HepG2 (cell line): ENCODE results near the gene LBR. TPM values are rescaled to one million over a fixed set of nuclear protein-coding genes. Genes with fewer than 3 reads are reported as not detected.

Experiments used
- ATAC-seq: fragments of 200-7000 bp; cut with Tn5 transposase; 3 replicates; pipeline ENCODE4 v1.9.1; 2020; ENCODE audit warnings: mild to moderate bottlenecking, moderate library complexity
- BruUV-seq: library from RNA; stranded (reverse); fragments of 400-500 nt; replicated peaks from 2 replicates; lab custom pipeline; 2021; lab: Mats Ljungman, UMichigan
- CTCF ChIA-PET: fragments of 300-600 bp; formaldehyde crosslinking; extraction: SDS; loops from one replicate; lab custom pipeline; 2021; ENCODE audit warnings: low total read pairs, inconsistent platforms, low intra/inter-chr PET ratio; lab: Yijun Ruan, JAX
- POLR2A ChIA-PET: fragments of 350-600 bp; sonication (Branson Sonifier 250); formaldehyde crosslinking; loops from one replicate; lab custom pipeline; 2020; ENCODE audit warnings: antibody characterized with exemption, inconsistent platforms; lab: Yijun Ruan, JAX
- DNase-seq: peaks from one replicate; pipeline ENCODE4 v3.0.0-alpha.2; 2015; ENCODE audit warnings: low spot score
- FAIRE-seq: peaks from 3 replicates; lab custom pipeline; 2011; peaks lifted over from hg19 to GRCh38; lab: Jason Lieb, UNC
- H2AFZ ChIP-seq: one replicate; pipeline ENCODE4 v1.6.1; 2011; ENCODE audit warnings: low read length, inconsistent platforms
- H3K27ac ChIP-seq: fragments of 300-600 bp; 3 replicates; pipeline ENCODE4 v1.8.0; 2011; ENCODE audit warnings: mixed run types, mild to moderate bottlenecking, mixed read lengths, low read length, inconsistent platforms; ENCODE audit not compliant: insufficient read depth; ENCODE audit errors: extremely low read length
- H3K27me3 ChIP-seq, 2 experiments: fragments of 200-600 bp in 1 of 2; 2 replicates in 1 of 2; 3 replicates in 1 of 2; pipeline versions ENCODE4 v1.6.0 to v1.8.0; 2011; ENCODE audit warnings: low read length in 2 of 2, mild to moderate bottlenecking in 2 of 2, moderate library complexity in 2 of 2, inconsistent platforms in 1 of 2; ENCODE audit not compliant: insufficient read depth in 2 of 2, control insufficient read depth in 1 of 2
- H3K36me3 ChIP-seq, 2 experiments: fragments of 200-600 bp in 1 of 2; replicated peaks in 1 of 2; 2 replicates in 1 of 2; 3 replicates in 1 of 2; pipeline versions ENCODE4 v1.5.1 to v1.8.0; 2011; ENCODE audit warnings: low read length in 2 of 2, inconsistent platforms in 1 of 2; ENCODE audit not compliant: insufficient read depth in 2 of 2, control insufficient read depth in 1 of 2
- H3K4me1 ChIP-seq: 2 replicates; pipeline ENCODE4 v1.5.1; 2012; ENCODE audit warnings: low read length, inconsistent platforms; ENCODE audit not compliant: insufficient read depth
- H3K4me2 ChIP-seq: 2 replicates; pipeline ENCODE4 v1.6.0; 2011; ENCODE audit warnings: low read depth, low read length, inconsistent platforms
- H3K4me3 ChIP-seq, 3 experiments: fragments of 200-600 bp in 1 of 3; sonication (generic), shearing (Covaris generic) in 1 of 3; replicated peaks in 1 of 3; 2 replicates each; pipeline ENCODE4 v1.5.1; 2011 to 2016; ENCODE audit warnings: low read length in 3 of 3, inconsistent platforms in 2 of 3, low read depth in 2 of 3, mild to moderate bottlenecking in 2 of 3, control low read depth in 1 of 3, mixed read lengths in 1 of 3; ENCODE audit not compliant: insufficient read depth in 1 of 3
- H3K79me2 ChIP-seq: one replicate; pipeline ENCODE4 v1.6.1; 2011; ENCODE audit warnings: low read length, inconsistent platforms; ENCODE audit not compliant: insufficient read depth
- H3K9ac ChIP-seq: 2 replicates; pipeline ENCODE4 v1.6.0; 2011; ENCODE audit warnings: mild to moderate bottlenecking, low read depth, low read length, inconsistent platforms; ENCODE audit not compliant: insufficient read depth
- H3K9me3 ChIP-seq: 2 replicates; pipeline ENCODE4 v1.5.1; 2012; ENCODE audit warnings: mild to moderate bottlenecking, low read length
- H4K20me1 ChIP-seq: 2 replicates; pipeline ENCODE4 v1.6.0; 2011; ENCODE audit warnings: inconsistent platforms, mild to moderate bottlenecking, low read length, moderate library complexity; ENCODE audit not compliant: insufficient read depth
- BHLHE40 ChIP-seq: IDR thresholded peaks from 2 replicates; pipeline ENCODE4 v1.6.1; 2011; ENCODE audit warnings: low read length, improper control_type of control experiment
- HNF4A ChIP-seq: sonication (generic); formaldehyde crosslinking; IDR thresholded peaks from 2 replicates; pipeline ENCODE4 v1.4.0; 2020; ENCODE audit warnings: missing genetic modification reagents
- KLF6 ChIP-seq: IDR thresholded peaks from 2 replicates; pipeline ENCODE4 v1.8.0; 2016; ENCODE audit warnings: missing biosample characterization, missing genetic modification reagents
- ZNF296 ChIP-seq: sonication (generic); formaldehyde crosslinking; conservative IDR thresholded peaks from 2 replicates; pipeline ENCODE4 v1.5.0; 2020; ENCODE audit warnings: mild to moderate bottlenecking, missing genetic modification reagents
- ZNF331 ChIP-seq: sonication (generic); formaldehyde crosslinking; IDR thresholded peaks from 2 replicates; pipeline ENCODE4 v1.4.0; 2020; ENCODE audit warnings: missing genetic modification reagents
- ZNF496 ChIP-seq: sonication (generic); formaldehyde crosslinking; IDR thresholded peaks from 2 replicates; pipeline ENCODE4 v1.8.1; 2023; ENCODE audit warnings: mild to moderate bottlenecking, moderate library complexity, missing genetic modification reagents; ENCODE audit not compliant: insufficient replicate concordance
- ZNF674 ChIP-seq: sonication (generic); formaldehyde crosslinking; IDR thresholded peaks from 2 replicates; pipeline ENCODE4 v1.5.0; 2020; ENCODE audit warnings: low read depth, mild to moderate bottlenecking, missing genetic modification reagents
- ZNF713 ChIP-seq: sonication (generic); formaldehyde crosslinking; IDR thresholded peaks from 2 replicates; pipeline ENCODE4 v1.4.0; 2020; ENCODE audit warnings: mild to moderate bottlenecking, missing genetic modification reagents
- ZNF850 ChIP-seq: sonication (generic); formaldehyde crosslinking; conservative IDR thresholded peaks from 2 replicates; pipeline ENCODE4 v1.9.0; 2021; ENCODE audit warnings: mild to moderate bottlenecking, missing genetic modification reagents
- WGBS: methylation state at CpG from one replicate; pipeline ENCODE4 v1.1.6; 2017; ENCODE audit warnings: low lambda C conversion rate; 5-methylcytosine and 5-hydroxymethylcytosine counted together
- in situ Hi-C: cut with HindIII; loops from 2 replicates; pipeline ENCODE4 v1.10.0; 2017; ENCODE audit warnings: low pct_unique_long_range_greater_than_20kb; ENCODE audit not compliant: extremely low pct_ligation_motif_present
- intact Hi-C: fragments of 100-400 bp; cut with micrococcal nuclease; formaldehyde crosslinking; loops from one replicate; pipeline ENCODE4 v1.10.0; 2022; ENCODE audit not compliant: unreplicated experiment
- polyA plus RNA-seq, 8 experiments: library from polyadenylated mRNA; depleted of rRNA in 3 of 8; stranded (reverse) in 7 of 8; unstranded in 1 of 8; fragments of >200 nt; fragmentation: Illumina TruSeq in 4 of 8; extraction: Trizol in 4 of 8; gene quantifications; 2 replicates each; pipeline versions ENCODE4 v1.2.1 to v1.2.3, GENCODE V29; 2011 to 2016; ENCODE audit warnings: low read depth in 4 of 8, missing spikeins in 1 of 8, mixed read lengths in 1 of 8; ENCODE audit not compliant: insufficient read depth in 1 of 8
- total RNA-seq, 5 experiments: library from RNA; depleted of rRNA; stranded (reverse); fragments of >200 nt; fragmentation: Illumina TruSeq; extraction: Trizol; gene quantifications; 2 replicates each; pipeline ENCODE4 v1.2.3, GENCODE V29; 2016; ENCODE audit warnings: low read depth in 1 of 5
- TF ChIP-seq, protein P1 (sequence below): sonication (generic); formaldehyde crosslinking; IDR thresholded peaks from 2 replicates; pipeline ENCODE4 v1.5.1; 2020; ENCODE audit warnings: missing genetic modification reagents, mild to moderate bottlenecking, borderline replicate concordance
- TF ChIP-seq, protein P2 (sequence below): sonication (generic); formaldehyde crosslinking; IDR thresholded peaks from 2 replicates; pipeline ENCODE4 v1.5.1; 2020; ENCODE audit warnings: missing genetic modification reagents, mild to moderate bottlenecking, borderline replicate concordance
- TF ChIP-seq, protein P3 (sequence below): sonication (generic); formaldehyde crosslinking; IDR thresholded peaks from 2 replicates; pipeline ENCODE4 v1.8.1; 2023; ENCODE audit warnings: mild to moderate bottlenecking, missing genetic modification reagents

Gene LBR
- total and polyA plus RNA-seq, 2 of the 13 experiments (the other 11 are each of a cell fraction or from before 2014, with no cell fraction given) = 38.9 to 76.7 TPM

DNA sequence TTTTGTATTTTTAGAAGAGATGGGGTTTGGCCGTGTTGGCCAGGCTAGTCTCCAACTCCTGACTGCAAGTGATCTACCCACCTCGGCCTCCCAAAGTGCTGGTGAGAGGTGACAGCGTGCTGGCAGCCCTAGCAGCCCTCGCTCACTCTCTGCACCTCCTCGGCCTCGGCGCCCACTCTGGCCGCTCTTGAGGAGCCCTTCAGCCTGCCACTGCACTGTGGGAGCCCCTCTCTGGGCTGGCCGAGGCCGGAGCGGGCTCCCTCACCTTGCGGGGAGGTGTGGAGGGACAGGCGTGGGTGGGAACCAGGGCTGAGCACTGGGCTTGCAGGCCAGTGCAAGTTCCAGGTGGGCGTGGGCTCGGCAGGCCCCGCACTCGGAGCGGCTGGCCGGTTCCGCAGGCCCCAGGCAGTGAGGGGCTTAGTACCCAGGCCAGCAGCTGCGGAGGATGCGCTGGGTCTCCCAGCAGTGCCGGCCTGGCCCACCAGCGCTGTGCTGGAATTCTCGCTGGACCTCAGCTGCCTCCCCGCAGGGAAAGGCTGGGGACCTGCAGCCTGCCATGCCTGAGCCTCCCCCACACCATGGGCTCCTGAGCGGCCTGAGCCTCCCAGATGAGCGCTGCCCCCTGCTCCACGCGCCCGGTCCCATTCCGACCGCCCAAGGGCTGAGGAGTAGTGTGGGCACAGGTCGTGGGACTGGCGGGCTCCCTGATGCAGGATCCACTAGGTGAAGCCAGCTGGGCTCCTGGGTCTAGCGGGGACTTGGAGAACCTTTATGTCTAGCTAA lies 3.4 kb upstream of the LBR start:
- CTCF ChIA-PET = no interaction called here
- no peak for ATAC-seq
- FAIRE-seq = no peak
- no peak for DNase-seq
- Histone ChIP-seq H3K4me3 (no peak overlapping the region), H3K9me3 (no peaks in the 10 kb centered on the region), H3K79me2 (peaks cover 15% of the 10 kb centered on the region), H3K4me1 (peaks cover 18% of the 10 kb centered on the region), H3K4me2 (no peak overlapping the region), H3K36me3 (no peaks in the 10 kb centered on the region), H4K20me1 (peaks cover 2% of the 10 kb centered on the region), H2AFZ (no peak overlapping the region), H3K9ac (no peak overlapping the region), H3K27me3 (peaks cover 0 to 1% of the 10 kb centered on the region in 2 experiments; a peak in 2 of 5 replicates), H3K27ac (no peak overlapping the region)
- 94% methylated on average over 12 of the region's 36 CpGs for WGBS
- TF ChIP-seq, protein P1, sequence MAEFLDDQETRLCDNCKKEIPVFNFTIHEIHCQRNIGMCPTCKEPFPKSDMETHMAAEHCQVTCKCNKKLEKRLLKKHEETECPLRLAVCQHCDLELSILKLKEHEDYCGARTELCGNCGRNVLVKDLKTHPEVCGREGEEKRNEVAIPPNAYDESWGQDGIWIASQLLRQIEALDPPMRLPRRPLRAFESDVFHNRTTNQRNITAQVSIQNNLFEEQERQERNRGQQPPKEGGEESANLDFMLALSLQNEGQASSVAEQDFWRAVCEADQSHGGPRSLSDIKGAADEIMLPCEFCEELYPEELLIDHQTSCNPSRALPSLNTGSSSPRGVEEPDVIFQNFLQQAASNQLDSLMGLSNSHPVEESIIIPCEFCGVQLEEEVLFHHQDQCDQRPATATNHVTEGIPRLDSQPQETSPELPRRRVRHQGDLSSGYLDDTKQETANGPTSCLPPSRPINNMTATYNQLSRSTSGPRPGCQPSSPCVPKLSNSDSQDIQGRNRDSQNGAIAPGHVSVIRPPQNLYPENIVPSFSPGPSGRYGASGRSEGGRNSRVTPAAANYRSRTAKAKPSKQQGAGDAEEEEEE (CRISPR knock-in tag) = no peak
- TF ChIP-seq ZNF850 (CRISPR knock-in tag) = peak; percentile 97
- no peak for TF ChIP-seq HNF4A (CRISPR knock-in tag)
- TF ChIP-seq ZNF331 (CRISPR knock-in tag) = no peak
- intact Hi-C loops = no loop called here
- in situ Hi-C loops = no loop called here
- POLR2A ChIA-PET = interaction anchor here (0.8 kb wide), 1 partner anchor 11 kb away, joined by 4 read pairs; no protein-coding TSS in a partner anchor
- BruUV-seq = no TSS peak

DNA sequence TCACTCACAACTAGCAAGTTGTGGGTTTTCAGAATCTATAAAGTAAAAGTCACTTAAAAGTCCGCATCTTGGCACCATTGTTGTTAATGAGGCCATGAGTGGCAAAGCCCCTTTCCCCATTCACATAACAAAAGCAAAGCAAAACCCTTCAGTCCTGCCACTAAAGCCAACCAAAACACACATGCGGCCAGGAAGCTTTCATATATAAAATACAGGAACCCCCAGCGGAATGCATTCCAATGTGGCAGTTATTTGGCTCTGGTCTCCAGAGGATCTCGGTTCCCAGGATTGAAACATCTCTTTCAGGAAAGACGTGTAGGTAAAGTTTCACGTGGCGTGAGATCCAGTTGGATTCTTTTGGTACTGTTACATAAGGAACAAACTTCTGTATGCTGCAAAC lies 2.5 kb upstream of the LBR start:
- H2AFZ ChIP-seq = no peak overlapping the region
- in situ Hi-C loops = no loop called here
- H3K4me1 ChIP-seq = peaks cover 19% of the 10 kb centered on the region
- H3K9me3 ChIP-seq = no peaks in the 10 kb centered on the region
- POLR2A ChIA-PET = no interaction called here
- no peak overlapping the region for H3K4me3 ChIP-seq
- H3K27me3 ChIP-seq = no peaks in the 10 kb centered on the region; a peak in 1 of 5 replicates
- no peaks in the 10 kb centered on the region for H3K36me3 ChIP-seq
- ATAC-seq (no peak), FAIRE-seq (no peak), DNase-seq (no peak)
- H4K20me1 ChIP-seq = peaks cover 12% of the 10 kb centered on the region
- intact Hi-C loops = no loop called here
- BruUV-seq = no TSS peak
- 87% methylated on average over 7 of the region's 7 CpGs for WGBS
- CTCF ChIA-PET = no interaction called here
- no peak overlapping the region for H3K4me2 ChIP-seq
- H3K79me2 ChIP-seq = peaks cover 25% of the 10 kb centered on the region
- no peak overlapping the region for H3K27ac ChIP-seq
- H3K9ac ChIP-seq = no peak overlapping the region
- TF ChIP-seq ZNF713 (CRISPR knock-in tag) (no peak), ZNF496 (CRISPR knock-in tag) (no peak), BHLHE40 (no peak), KLF6 (CRISPR knock-in tag) (no peak), ZNF296 (no peak), ZNF674 (no peak)
- TF ChIP-seq, protein P2, sequence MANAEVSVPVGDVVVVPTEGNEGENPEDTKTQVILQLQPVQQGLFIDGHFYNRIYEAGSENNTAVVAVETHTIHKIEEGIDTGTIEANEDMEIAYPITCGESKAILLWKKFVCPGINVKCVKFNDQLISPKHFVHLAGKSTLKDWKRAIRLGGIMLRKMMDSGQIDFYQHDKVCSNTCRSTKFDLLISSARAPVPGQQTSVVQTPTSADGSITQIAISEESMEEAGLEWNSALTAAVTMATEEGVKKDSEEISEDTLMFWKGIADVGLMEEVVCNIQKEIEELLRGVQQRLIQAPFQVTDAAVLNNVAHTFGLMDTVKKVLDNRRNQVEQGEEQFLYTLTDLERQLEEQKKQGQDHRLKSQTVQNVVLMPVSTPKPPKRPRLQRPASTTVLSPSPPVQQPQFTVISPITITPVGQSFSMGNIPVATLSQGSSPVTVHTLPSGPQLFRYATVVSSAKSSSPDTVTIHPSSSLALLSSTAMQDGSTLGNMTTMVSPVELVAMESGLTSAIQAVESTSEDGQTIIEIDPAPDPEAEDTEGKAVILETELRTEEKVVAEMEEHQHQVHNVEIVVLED (CRISPR knock-in tag) = no peak
- TF ChIP-seq, protein P3, sequence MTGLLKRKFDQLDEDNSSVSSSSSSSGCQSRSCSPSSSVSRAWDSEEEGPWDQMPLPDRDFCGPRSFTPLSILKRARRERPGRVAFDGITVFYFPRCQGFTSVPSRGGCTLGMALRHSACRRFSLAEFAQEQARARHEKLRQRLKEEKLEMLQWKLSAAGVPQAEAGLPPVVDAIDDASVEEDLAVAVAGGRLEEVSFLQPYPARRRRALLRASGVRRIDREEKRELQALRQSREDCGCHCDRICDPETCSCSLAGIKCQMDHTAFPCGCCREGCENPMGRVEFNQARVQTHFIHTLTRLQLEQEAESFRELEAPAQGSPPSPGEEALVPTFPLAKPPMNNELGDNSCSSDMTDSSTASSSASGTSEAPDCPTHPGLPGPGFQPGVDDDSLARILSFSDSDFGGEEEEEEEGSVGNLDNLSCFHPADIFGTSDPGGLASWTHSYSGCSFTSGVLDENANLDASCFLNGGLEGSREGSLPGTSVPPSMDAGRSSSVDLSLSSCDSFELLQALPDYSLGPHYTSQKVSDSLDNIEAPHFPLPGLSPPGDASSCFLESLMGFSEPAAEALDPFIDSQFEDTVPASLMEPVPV (CRISPR knock-in tag) = no peak
